GM19351 (cell line): Measurements from ENCODE around the gene DDX31.

Experiments used
- ATAC-seq: cut with Tn5 transposase; IDR thresholded peaks from one replicate; pipeline ENCODE4 v1.9.1; 2021; ENCODE audit warnings: mild to moderate bottlenecking, moderate library complexity; ENCODE audit not compliant: unreplicated experiment

DDX31 gene

GRCh38 chr9:132600326-132600984 lies 69.3 kb downstream of the DDX31 start:
- no peak for ATAC-seq

- ATAC-seq, result no peak
These were observed 72.6 kb downstream of the DDX31 start for GRCh38 chr9:132597073-132597775.

- no peak for ATAC-seq
These were observed 73.6 kb downstream of the DDX31 start for GRCh38 chr9:132596200-132596599.

- ATAC-seq, result no peak
These were observed 74.5 kb downstream of the DDX31 start for GRCh38 chr9:132595319-132595718.

- no peak for ATAC-seq
These were observed 75.4 kb downstream of the DDX31 start for GRCh38 chr9:132594412-132594811.

- no peak for ATAC-seq
These were observed 77.3 kb downstream of the DDX31 start for GRCh38 chr9:132592451-132592850.

GRCh38 chr9:132591751-132592314 lies 78.0 kb downstream of the DDX31 start:
- no peak for ATAC-seq

GRCh38 chr9:132591244-132591643 lies 78.5 kb downstream of the DDX31 start:
- ATAC-seq, result no peak

- ATAC-seq, result no peak
These were observed 79.2 kb downstream of the DDX31 start for GRCh38 chr9:132590318-132591182.

GRCh38 chr9:132590037-132590317 lies 79.8 kb downstream of the DDX31 start:
- ATAC-seq, result no peak

GRCh38 chr9:132589148-132590036 lies 80.4 kb downstream of the DDX31 start:
- ATAC-seq, result no peak

GRCh38 chr9:132588501-132589147 lies 81.2 kb downstream of the DDX31 start:
- ATAC-seq, result no peak

- ATAC-seq, result no peak
These were observed 81.7 kb downstream of the DDX31 start for GRCh38 chr9:132588098-132588497.

GRCh38 chr9:132587592-132587955 lies 82.2 kb downstream of the DDX31 start:
- ATAC-seq, result no peak

- no peak for ATAC-seq
These were observed 82.8 kb downstream of the DDX31 start for GRCh38 chr9:132586830-132587591.

GRCh38 chr9:132585954-132586829 lies 83.6 kb downstream of the DDX31 start:
- ATAC-seq, result no peak

GRCh38 chr9:132584601-132585560 lies 84.9 kb downstream of the DDX31 start:
- no peak for ATAC-seq
